Transverse colon (tissue), 4 donors: ENCODE data around the gene RPAP3. TPM values are rescaled to one million over a fixed set of nuclear protein-coding genes. Genes with fewer than 3 reads are reported as not detected.

Experiments used
- DNase-seq: peaks from one replicate; pipeline ENCODE4 v3.0.0-alpha.2; 2019
- H3K27ac ChIP-seq, 4 donors: fragments of 200-600 bp; sonication (generic); 2 replicates each; pipeline ENCODE4 v1.5.1; 2016 to 2018; ENCODE audit warnings: inconsistent platforms in 4 of 4
- H3K27me3 ChIP-seq: fragments of 200-600 bp; sonication (generic); 2 replicates; pipeline ENCODE4 v1.5.1; 2017; ENCODE audit warnings: inconsistent platforms
- H3K36me3 ChIP-seq, 4 donors: fragments of 200-600 bp; sonication (generic); 2 replicates each; pipeline ENCODE4 v1.5.1; 2017 to 2019; ENCODE audit warnings: inconsistent platforms in 4 of 4
- H3K4me1 ChIP-seq, 4 donors: fragments of 200-600 bp; sonication (generic); 2 replicates each; pipeline ENCODE4 v1.5.1; 2017 to 2020; ENCODE audit warnings: inconsistent platforms in 4 of 4
- H3K4me3 ChIP-seq, 4 donors: fragments of 200-600 bp; sonication (generic); 1 replicate in 1 of 4; 2 replicates in 3 of 4; pipeline versions ENCODE4 v1.5.1 to v1.6.1; 2017 to 2019; ENCODE audit warnings: inconsistent platforms in 4 of 4
- H3K9me3 ChIP-seq, 2 donors: fragments of 200-600 bp; sonication (generic); 2 replicates each; pipeline ENCODE4 v1.5.1; 2017 to 2019; ENCODE audit warnings: inconsistent platforms in 2 of 2
- CTCF ChIP-seq, 5 experiments: fragments of 200-600 bp in 3 of 5; fragments of 450-650 bp in 2 of 5; sonication (generic) in 3 of 5; IDR thresholded peaks; 1 replicate in 2 of 5; 2 replicates in 3 of 5; pipeline ENCODE4 v1.5.1; 2016 to 2017; ENCODE audit warnings: antibody characterized with exemption in 5 of 5, inconsistent platforms in 3 of 5, mild to moderate bottlenecking in 2 of 5, moderate library complexity in 1 of 5
- EP300 ChIP-seq: sonication (generic); formaldehyde crosslinking; IDR thresholded peaks from one replicate; pipeline ENCODE4 v1.6.1; 2017; ENCODE audit warnings: antibody characterized with exemption, low read depth
- POLR2A ChIP-seq: fragments of 450-650 bp; IDR thresholded peaks from one replicate; pipeline ENCODE4 v1.6.1; 2016; ENCODE audit warnings: antibody characterized with exemption, mild to moderate bottlenecking, moderate library complexity
- POLR2AphosphoS5 ChIP-seq, 3 donors: sonication (generic); formaldehyde crosslinking; IDR thresholded peaks; one replicate each; pipeline ENCODE4 v1.6.1; 2016; ENCODE audit warnings: antibody characterized with exemption in 3 of 3
- WGBS, 2 donors: methylation state at CpG; one replicate each; pipeline ENCODE4 v1.1.5; 2018; ENCODE audit warnings: low coverage in 1 of 2; 5-methylcytosine and 5-hydroxymethylcytosine counted together
- in situ Hi-C, 4 donors: fragments of 200-750 bp; cut with MboI; loops; one replicate each; pipeline versions ENCODE4 v1.15.0 to v1.15.1; 2017; ENCODE audit warnings: low sequenced_read_pairs in 3 of 4, low pct_ligation_motif_present in 1 of 4, low pct_unique_long_range_greater_than_20kb in 1 of 4
- intact Hi-C: fragments of 100-400 bp; cut with DNase I; formaldehyde crosslinking; loops from one replicate; pipeline ENCODE4 v1.15.1; 2023; ENCODE audit warnings: low total_unique reads
- total RNA-seq, 4 donors: library from RNA; depleted of rRNA; stranded (reverse); fragments of >200 nt; gene quantifications; one replicate each; pipeline ENCODE4 v1.1.0, GENCODE V29; 2016

Gene RPAP3
- total RNA-seq, 4 donors from 2014 or later = 8.1 to 16.0 (median 9.3) TPM

- peaks cover 24 to 42% (median 27%) of the 10 kb centered on the region in 4 donors for H3K4me1 ChIP-seq
- peak overlapping the region; percentile 74 to 85 (median 77) for H3K27ac ChIP-seq
- no peaks in the 10 kb centered on the region for H3K27me3 ChIP-seq
- no peaks in the 10 kb centered on the region for H3K36me3 ChIP-seq
- H3K9me3 ChIP-seq = no peaks in the 10 kb centered on the region
- intact Hi-C loops (loop anchor here (2.0 kb wide), 1 partner anchor 17 kb away; no protein-coding TSS in a partner anchor), in situ Hi-C loops (loop anchor here in 2 of 4 donors (25.0 kb wide), 2 partner anchors 102 to 227 kb away; partner anchors contain the start of gene TMEM106C (in 1 of the 2))
- TF ChIP-seq POLR2AphosphoS5 (IDR thresholded peaks at IDR 0.05) (no peak), CTCF (IDR thresholded peaks at IDR 0.05) (no peak), EP300 (no peak), POLR2A (no peak)
- WGBS, 2 donors = 85 to 100% methylated on average over 1 to 11 of the region's 11 CpGs
- DNase-seq = no peak
- H3K4me3 ChIP-seq = no peak overlapping the region
Measured at GRCh38 chr12:47735649-47736048, 29.8 kb upstream of the RPAP3 start.

GRCh38 chr12:47734725-47735480 is 29.1 kb upstream of the RPAP3 start:
- Histone ChIP-seq H3K36me3 (no peaks in the 10 kb centered on the region), H3K4me1 (peaks cover 22 to 35% (median 26%) of the 10 kb centered on the region in 4 donors), H3K4me3 (no peak overlapping the region), H3K27ac (peak overlapping the region; percentile 74 to 85 (median 77)), H3K27me3 (no peaks in the 10 kb centered on the region), H3K9me3 (no peaks in the 10 kb centered on the region)
- intact Hi-C loops = no loop called here
- WGBS, 2 donors = 51 to 82% methylated on average over 2 to 12 of the region's 12 CpGs
- in situ Hi-C loops = loop anchor here in 2 of 4 donors (25.0 kb wide), 2 partner anchors 102 to 227 kb away; partner anchors contain the start of gene TMEM106C (in 1 of the 2)
- no peak for DNase-seq
- TF ChIP-seq POLR2AphosphoS5 (IDR thresholded peaks at IDR 0.05) (no peak), CTCF (IDR thresholded peaks at IDR 0.05) (no peak), EP300 (no peak)

GRCh38 chr12:47733142-47733541 is 27.3 kb upstream of the RPAP3 start:
- TF ChIP-seq POLR2AphosphoS5 (IDR thresholded peaks at IDR 0.05) (no peak), EP300 (no peak), CTCF (IDR thresholded peaks at IDR 0.05) (no peak), POLR2A (no peak)
- H3K27me3 ChIP-seq = no peaks in the 10 kb centered on the region
- no peaks in the 10 kb centered on the region for H3K9me3 ChIP-seq
- in situ Hi-C loops (loop anchor here in 2 of 4 donors (25.0 kb wide), 2 partner anchors 104 to 229 kb away; partner anchors contain the start of gene TMEM106C (in 1 of the 2)), intact Hi-C loops (no loop called here)
- DNase-seq = no peak
- WGBS, 2 donors = 91% methylated on average over 4 of the region's 4 CpGs; no CpG with 5 or more reads in 1 of the 2 donors
- H3K4me3 ChIP-seq = no peak overlapping the region
- H3K4me1 ChIP-seq = peaks cover 22 to 29% (median 26%) of the 10 kb centered on the region in 4 donors
- H3K27ac ChIP-seq = no peak overlapping the region
- no peaks in the 10 kb centered on the region for H3K36me3 ChIP-seq

- DNase-seq = no peak
- intact Hi-C loops = no loop called here
- Histone ChIP-seq H3K4me1 (peaks cover 18 to 24% (median 23%) of the 10 kb centered on the region in 4 donors), H3K36me3 (no peaks in the 10 kb centered on the region), H3K9me3 (no peaks in the 10 kb centered on the region), H3K27me3 (no peaks in the 10 kb centered on the region), H3K27ac (no peak overlapping the region), H3K4me3 (no peak overlapping the region)
- TF ChIP-seq POLR2A (no peak), CTCF (IDR thresholded peaks at IDR 0.05) (no peak), POLR2AphosphoS5 (IDR thresholded peaks at IDR 0.05) (no peak), EP300 (no peak)
- WGBS, 2 donors = 94% methylated on average over 2 of the region's 2 CpGs; no CpG with 5 or more reads in 1 of the 2 donors
- in situ Hi-C loops = loop anchor here in 2 of 4 donors (25.0 kb wide), 2 partner anchors 105 to 230 kb away; partner anchors contain the start of gene TMEM106C (in 1 of the 2)
Measured at GRCh38 chr12:47732504-47732903, 26.7 kb upstream of the RPAP3 start.
